Skeletal muscle tissue (tissue), 4 donors: ENCODE data around the gene MAPK12. TPM values are rescaled to one million over a fixed set of nuclear protein-coding genes. Genes with fewer than 3 reads are reported as not detected.
A peak's percentile ranks its signal among the peaks of the same experiment; 100 is the strongest.

Experiments used
- H3K27ac ChIP-seq: one replicate; pipeline ENCODE4 v1.7.0; 2013; ENCODE audit warnings: mild to moderate bottlenecking, low read depth, low read length, inconsistent platforms
- H3K27me3 ChIP-seq, 3 donors: one replicate each; pipeline ENCODE4 v1.7.0; 2013; ENCODE audit warnings: low read length in 3 of 3; ENCODE audit not compliant: control insufficient read depth in 3 of 3, insufficient read depth in 3 of 3
- H3K36me3 ChIP-seq, 3 donors: one replicate each; pipeline ENCODE4 v1.7.0; 2013; ENCODE audit warnings: low read length in 3 of 3; ENCODE audit not compliant: control insufficient read depth in 3 of 3, insufficient read depth in 3 of 3
- H3K4me1 ChIP-seq, 3 donors: one replicate each; pipeline ENCODE4 v1.7.0; 2013; ENCODE audit warnings: low read length in 3 of 3, mild to moderate bottlenecking in 3 of 3; ENCODE audit not compliant: control insufficient read depth in 3 of 3, insufficient read depth in 3 of 3
- H3K4me3 ChIP-seq, 3 donors: one replicate each; pipeline ENCODE4 v1.7.0; 2013; ENCODE audit warnings: low read length in 3 of 3
- H3K9ac ChIP-seq, 3 donors: one replicate each; pipeline ENCODE4 v1.7.0; 2013; ENCODE audit warnings: low read length in 3 of 3, mild to moderate bottlenecking in 3 of 3, moderate library complexity in 2 of 3, low read depth in 1 of 3
- H3K9me3 ChIP-seq, 3 donors: one replicate each; pipeline ENCODE4 v1.7.0; 2013; ENCODE audit warnings: low read length in 3 of 3; ENCODE audit not compliant: control insufficient read depth in 3 of 3
- total RNA-seq: library from RNA; depleted of rRNA; stranded (reverse); fragments of >200 nt; gene quantifications from one replicate; pipeline ENCODE4 v1.2.3, GENCODE V29; 2014
- donor health status: Osteomylitis.

MAPK12 gene
- total RNA-seq, 1 donor from 2014 or later: 18.8 TPM

DNA sequence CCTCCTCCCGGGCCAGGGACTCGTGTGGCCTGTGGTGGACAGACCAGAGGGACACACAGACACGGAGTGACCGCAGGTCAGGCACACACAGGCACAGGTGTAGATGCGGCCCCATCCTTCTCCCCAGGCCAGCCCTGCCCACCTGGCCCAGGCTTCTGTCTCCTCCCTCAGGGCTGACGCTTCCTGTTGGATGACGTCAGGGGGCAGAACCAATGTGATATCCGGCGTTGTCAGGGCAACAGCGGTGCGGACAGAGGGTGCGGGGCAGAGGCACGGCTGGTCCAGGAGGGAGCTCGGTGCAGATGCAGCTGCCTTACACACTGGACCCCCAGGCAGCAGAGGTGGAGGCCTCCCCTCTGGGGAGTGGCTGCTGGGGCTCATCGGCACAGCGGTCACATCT lies 13.7 kb downstream of the MAPK12 start:
- peaks cover 16 to 31% (median 25%) of the 10 kb centered on the region in 3 donors for H3K36me3 ChIP-seq
- H3K27me3 ChIP-seq: no peaks in the 10 kb centered on the region
- no peak overlapping the region for H3K27ac ChIP-seq
- no peak overlapping the region for H3K4me3 ChIP-seq
- peaks cover 44 to 74% (median 65%) of the 10 kb centered on the region in 3 donors for H3K4me1 ChIP-seq
- H3K9ac ChIP-seq: peak overlapping the region in 1 of 3 donors; percentile 50
- no peaks in the 10 kb centered on the region for H3K9me3 ChIP-seq

DNA sequence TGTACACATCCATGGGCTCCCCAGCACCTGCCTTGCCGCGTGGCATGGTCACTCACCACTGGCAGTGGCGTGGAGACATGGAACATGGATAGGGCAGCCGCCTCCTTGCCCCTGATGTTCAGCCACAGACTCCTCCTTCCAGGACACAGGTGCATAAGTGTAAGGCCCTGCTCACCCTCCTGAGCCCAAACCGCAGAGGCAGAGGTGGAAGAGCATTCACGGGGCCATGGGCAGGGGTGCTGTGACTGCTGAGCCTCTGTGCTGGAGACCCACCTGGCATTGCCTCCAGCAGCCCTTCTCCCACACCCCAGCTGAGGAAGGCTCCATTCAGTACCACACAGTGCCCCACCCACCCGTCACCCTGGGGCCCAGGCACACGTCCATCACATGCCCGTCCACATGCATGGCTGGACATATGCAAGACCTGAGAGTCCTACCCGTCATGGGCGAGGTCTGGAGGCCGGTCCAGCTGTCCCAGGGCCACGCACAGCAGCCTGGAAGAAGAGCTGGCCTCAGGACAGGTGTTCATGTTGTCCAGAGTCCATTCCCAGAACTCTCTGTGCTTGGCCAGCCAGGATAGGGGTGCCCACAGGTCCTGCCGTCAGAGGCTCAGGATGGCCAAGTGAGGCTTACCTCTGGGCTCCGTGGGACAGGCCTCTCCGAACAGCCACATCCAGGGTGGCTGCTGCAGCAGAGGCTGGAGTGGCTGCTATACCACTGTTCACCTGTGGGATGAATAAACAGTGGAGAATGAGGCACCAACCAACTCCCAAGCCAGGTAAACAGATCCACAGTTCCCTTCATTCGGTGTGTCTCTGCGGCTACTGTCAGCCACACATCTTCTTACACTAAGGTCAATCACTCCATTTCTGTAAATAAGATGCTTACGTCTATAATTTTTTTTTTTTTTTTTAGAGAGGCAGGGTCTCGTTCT lies 15.0 kb downstream of the MAPK12 start:
- Histone ChIP-seq H3K4me3 (peak overlapping the region; percentile 35 to 98 (median 79)), H3K9ac (peak overlapping the region in 2 of 3 donors; percentile 89 to 98), H3K4me1 (peaks cover 48 to 73% (median 64%) of the 10 kb centered on the region in 3 donors), H3K27me3 (no peaks in the 10 kb centered on the region), H3K27ac (no peak overlapping the region), H3K36me3 (peaks cover 15 to 28% (median 25%) of the 10 kb centered on the region in 3 donors), H3K9me3 (no peaks in the 10 kb centered on the region)

DNA sequence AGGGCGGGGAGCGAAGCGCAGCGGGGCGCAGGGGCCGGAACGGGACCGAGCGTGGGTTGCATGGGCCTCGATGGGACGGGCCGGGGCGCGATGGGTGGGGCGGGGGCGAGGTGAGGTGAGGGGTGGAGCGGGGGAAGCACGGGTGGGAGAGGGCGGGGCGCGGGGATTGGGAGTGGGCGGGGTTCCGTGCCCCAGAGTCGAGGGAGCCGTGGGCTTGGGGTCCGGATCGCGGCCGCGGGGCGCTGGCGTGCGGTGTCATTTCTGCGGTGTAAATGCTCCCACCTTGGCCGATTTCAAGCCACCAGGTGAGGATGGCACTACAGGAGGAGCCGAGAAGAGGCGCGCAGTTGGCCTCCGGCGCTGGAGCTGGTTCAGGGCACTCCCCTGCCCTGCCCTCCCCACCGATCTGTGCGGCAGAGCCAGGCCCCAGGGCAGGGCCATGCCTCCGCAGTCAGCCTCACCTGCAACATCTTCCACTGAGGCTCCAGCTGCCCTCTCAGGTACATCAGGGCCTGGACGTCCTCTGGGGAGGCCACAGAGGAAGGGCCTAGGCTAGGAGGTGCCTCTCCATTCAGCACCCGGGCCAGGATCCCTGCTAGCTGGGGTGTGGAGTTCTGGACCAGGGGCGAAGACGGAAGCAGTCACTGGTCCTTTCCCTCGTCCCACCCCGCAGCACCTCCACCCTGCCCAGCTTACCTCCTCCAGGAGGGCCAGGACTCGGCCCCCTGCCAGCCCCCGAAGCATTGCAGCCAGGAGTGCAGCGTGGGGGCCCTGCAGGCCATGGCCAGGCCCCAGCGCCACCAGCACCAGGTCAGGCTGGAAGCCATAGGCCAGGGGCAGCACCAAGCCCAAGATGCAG lies 16.0 kb downstream of the MAPK12 start:
- peak overlapping the region; percentile 93 to 98 (median 95) for H3K4me3 ChIP-seq
- H3K9me3 ChIP-seq: no peaks in the 10 kb centered on the region
- peak overlapping the region; percentile 82 for H3K27ac ChIP-seq
- no peaks in the 10 kb centered on the region for H3K27me3 ChIP-seq
- peaks cover 15 to 28% (median 25%) of the 10 kb centered on the region in 3 donors for H3K36me3 ChIP-seq
- H3K9ac ChIP-seq: peak overlapping the region; percentile 89 to 98 (median 89)
- H3K4me1 ChIP-seq: peaks cover 46 to 71% (median 59%) of the 10 kb centered on the region in 3 donors

DNA sequence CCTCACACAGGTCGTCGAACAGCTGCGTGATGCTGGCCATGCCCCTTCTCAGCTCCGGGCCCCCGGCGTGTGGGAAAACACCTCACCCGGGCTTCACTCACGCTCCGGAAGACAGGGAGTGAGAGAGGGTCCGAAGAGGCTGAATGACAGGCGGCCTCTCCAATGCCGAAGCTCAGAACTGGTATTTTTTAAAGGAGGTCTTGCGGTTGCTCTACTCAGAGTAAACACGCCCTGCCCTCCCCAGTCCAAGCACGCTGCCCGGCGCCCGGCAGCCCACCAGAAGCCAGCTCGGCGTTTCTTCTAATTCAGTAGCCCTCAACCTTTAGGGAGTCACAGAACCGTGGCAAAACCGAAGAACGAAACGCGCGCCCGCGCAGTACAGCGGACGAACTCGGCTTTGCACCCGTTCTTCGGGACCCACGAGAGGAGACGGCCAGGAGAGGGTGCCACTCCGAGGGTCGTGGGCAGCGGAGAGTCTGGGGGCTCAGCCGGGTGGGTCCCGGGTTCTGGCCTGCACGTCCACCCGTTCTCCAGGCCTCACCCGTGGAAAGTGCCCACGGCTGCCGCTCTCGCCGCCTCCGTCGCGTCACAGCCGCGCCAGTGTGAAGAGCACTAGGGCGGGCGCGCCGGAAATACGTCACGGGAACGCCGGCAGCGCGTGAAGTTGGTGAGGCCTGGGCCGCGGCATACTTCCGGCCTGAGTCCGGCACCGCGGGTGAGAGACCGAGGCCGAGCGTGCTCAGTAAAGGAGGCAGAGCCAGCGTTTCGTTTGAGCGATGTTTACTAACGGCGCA lies 16.9 kb downstream of the MAPK12 start, which contains the start of gene TUBGCP6:
TUBGCP6 (minus strand) TSS at position 604 of the 794 bp plus-strand sequence; CDS start at position 40, 564 bp downstream.
- Histone ChIP-seq H3K9me3 (no peaks in the 10 kb centered on the region), H3K27ac (peak within 1 kb of the TSS; percentile 82), H3K9ac (peak within 1 kb of the TSS; percentile 89 to 99 (median 98)), H3K4me3 (peak within 1 kb of the TSS; percentile 93 to 98 (median 95)), H3K36me3 (peaks cover 23 to 35% (median 33%) of the 10 kb centered on the region in 3 donors), H3K4me1 (peaks cover 37 to 63% (median 51%) of the 10 kb centered on the region in 3 donors), H3K27me3 (no peaks in the 10 kb centered on the region)

DNA sequence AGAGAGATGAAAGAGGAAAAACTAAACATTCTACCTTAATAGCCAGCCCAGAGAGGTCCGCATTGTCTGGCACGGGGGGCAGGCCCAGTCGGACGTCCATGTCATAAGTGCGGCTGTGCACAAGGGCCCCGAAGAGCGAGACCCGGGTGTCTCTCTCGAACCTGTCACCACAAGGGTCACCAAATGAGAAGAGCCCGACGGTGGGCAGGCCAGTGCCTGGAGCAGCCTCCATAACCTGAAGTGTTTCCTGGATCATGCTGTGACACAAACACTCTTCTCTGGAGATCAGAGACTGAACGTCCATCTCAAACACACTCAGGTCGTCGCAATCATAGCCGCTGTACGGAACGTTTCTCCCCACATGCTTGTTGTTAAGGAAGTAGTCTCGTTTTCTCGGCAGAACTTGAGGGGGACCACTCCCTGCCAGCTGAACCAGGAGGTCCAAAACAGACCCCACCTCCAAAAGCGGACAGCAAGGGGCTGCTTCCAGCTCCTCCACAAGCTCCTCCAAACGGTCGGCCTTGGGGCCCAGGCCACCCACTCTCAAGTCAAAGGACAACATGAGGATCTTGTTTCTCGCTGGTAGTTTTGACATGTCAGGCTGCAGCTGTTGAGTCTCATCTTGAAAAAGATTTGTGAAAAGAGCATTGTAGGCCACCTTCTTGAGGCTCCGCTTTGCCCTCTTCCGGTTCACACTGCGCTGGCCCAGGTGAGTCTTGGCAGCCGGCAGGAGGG lies 17.6 kb downstream of the MAPK12 start:
- H3K27ac ChIP-seq: peak overlapping the region; percentile 82
- peaks cover 33 to 57% (median 47%) of the 10 kb centered on the region in 3 donors for H3K4me1 ChIP-seq
- H3K36me3 ChIP-seq: peaks cover 28 to 39% (median 36%) of the 10 kb centered on the region in 3 donors
- H3K9ac ChIP-seq: peak overlapping the region; percentile 89 to 99 (median 98)
- no peaks in the 10 kb centered on the region for H3K9me3 ChIP-seq
- H3K4me3 ChIP-seq: peak overlapping the region; percentile 93 to 98 (median 95)
- no peaks in the 10 kb centered on the region for H3K27me3 ChIP-seq

DNA sequence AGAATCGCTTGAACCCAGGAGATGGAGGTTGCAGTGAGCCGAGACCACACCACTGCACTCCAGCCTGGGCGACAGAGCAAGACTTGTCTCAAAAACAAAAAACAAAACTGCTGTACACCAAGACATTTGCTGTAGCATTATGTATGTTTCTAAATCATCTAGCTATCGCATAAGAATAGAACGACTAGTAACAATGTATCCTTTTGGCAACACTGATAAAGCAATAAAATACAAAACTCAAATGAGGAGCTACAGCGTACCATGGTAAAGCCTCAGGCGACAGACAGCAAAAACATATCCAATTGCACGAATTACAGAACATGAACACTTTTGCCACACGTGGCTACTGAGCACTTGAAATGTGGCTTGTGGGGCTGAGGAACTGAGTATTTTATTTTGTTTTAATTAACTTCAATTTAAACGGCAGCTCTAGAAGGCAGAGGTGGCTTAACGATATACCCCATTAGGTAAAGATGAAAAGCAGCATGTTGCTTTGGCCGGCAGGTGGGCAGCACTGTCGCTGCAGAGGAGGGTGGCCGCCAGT lies 19.0 kb downstream of the MAPK12 start:
- Histone ChIP-seq H3K27ac (no peak overlapping the region), H3K4me3 (peak overlapping the region; percentile 66 to 73 (median 72)), H3K9ac (peak overlapping the region; percentile 65 to 76 (median 66)), H3K9me3 (no peaks in the 10 kb centered on the region), H3K4me1 (peaks cover 33 to 46% (median 41%) of the 10 kb centered on the region in 3 donors), H3K27me3 (no peaks in the 10 kb centered on the region), H3K36me3 (peaks cover 28 to 35% (median 30%) of the 10 kb centered on the region in 3 donors)

DNA sequence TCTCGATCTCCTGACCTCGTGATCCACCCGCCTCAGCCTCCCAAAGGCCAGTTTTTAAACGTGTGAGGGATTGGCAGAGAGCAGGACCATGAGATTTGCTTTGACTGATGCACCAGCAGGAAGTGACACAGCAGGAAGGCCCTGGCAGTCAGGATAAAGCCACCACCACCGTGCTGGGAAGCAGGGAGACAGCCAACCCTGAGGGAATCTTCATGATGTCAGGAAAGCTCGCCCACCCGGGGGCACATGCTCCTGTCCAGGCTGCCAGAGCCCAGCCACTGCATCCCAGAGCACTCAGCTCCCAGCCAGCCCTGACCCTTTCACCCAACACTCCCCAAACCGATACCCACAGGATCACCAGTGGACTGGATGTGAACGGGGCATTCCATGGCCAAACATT lies 22.7 kb downstream of the MAPK12 start:
- no peaks in the 10 kb centered on the region for H3K9me3 ChIP-seq
- H3K4me1 ChIP-seq: peaks cover 18 to 22% (median 21%) of the 10 kb centered on the region in 3 donors
- peaks cover 20 to 28% (median 28%) of the 10 kb centered on the region in 3 donors for H3K36me3 ChIP-seq
- no peak overlapping the region for H3K9ac ChIP-seq
- H3K27me3 ChIP-seq: no peaks in the 10 kb centered on the region
- H3K4me3 ChIP-seq: no peak overlapping the region
- H3K27ac ChIP-seq: no peak overlapping the region

DNA sequence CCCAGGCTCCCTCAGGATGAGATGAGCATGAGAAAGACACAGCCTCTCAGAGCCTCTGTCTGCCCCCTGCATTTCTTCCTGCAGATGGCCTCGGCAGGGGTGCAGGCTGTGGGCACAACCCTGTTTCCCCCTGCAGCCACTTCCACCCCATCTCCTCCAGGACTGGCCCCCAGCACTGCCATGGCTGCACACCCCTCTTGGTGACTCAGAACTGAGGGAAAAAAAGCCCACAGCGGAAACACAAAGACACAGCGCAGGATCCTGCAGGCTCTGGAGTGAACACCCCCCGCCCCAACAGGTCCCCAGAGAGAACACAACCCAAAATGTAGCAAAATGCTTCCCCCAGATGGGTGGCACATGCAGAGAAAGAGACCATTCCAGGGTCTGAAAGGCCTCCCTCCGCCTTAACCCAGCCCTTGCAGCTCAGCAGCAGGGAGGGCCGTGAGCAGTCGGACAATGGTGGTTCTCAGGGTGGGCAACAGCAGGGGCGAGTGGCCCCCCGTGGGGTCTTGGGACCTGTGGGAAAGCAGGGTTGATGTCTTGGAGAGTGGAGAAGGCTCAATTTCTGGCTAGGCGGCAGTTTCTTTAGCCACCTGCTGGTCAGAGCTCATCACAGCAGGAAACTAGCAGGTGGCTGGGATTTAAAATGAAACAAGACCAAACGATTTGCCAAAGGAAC lies 24.6 kb downstream of the MAPK12 start:
- H3K4me3 ChIP-seq: no peak overlapping the region
- no peak overlapping the region for H3K9ac ChIP-seq
- H3K9me3 ChIP-seq: no peaks in the 10 kb centered on the region
- H3K27ac ChIP-seq: no peak overlapping the region
- peaks cover 24 to 41% (median 32%) of the 10 kb centered on the region in 3 donors for H3K36me3 ChIP-seq
- no peaks in the 10 kb centered on the region for H3K27me3 ChIP-seq
- peaks cover 8 to 10% (median 8%) of the 10 kb centered on the region in 3 donors for H3K4me1 ChIP-seq
